Measurements from ENCODE around the gene HPSE2. TPM values are rescaled to one million over a fixed set of nuclear protein-coding genes. Genes with fewer than 3 reads are reported as not detected.

HPSE2 gene
- not detected in 5 replicates for total RNA-seq (2022; extraction: Qiagen RNA extraction)

GRCh38 chr10:99235658-99236626, at the start of gene HPSE2:
Gene HPSE2 (minus strand): TSS chr10:99235852.

GRCh38 chr10:98446661-98447221, 788.9 kb downstream of the HPSE2 start, which contains the start of gene HPS1:
Gene HPS1 (minus strand): TSS chr10:98446935. CDS start chr10:98443240, 3,695 bp downstream.

GRCh38 chr10:98414932-98415730, 820.5 kb downstream of the HPSE2 start, which contains the start of gene PYROXD2:
Gene PYROXD2 (minus strand): TSS chr10:98415182. CDS start chr10:98415135, 47 bp downstream.

Other genes starting within 250 kb of the HPSE2 start
- 20.7 to 28.4 TPM (median 25.0 TPM) in 5 replicates for gene CNNM1, start 93.5 kb upstream of the HPSE2 start, total RNA-seq (2022; extraction: Qiagen RNA extraction)
- gene GOT1, start 194.8 kb upstream of the HPSE2 start, total RNA-seq (2022; extraction: Qiagen RNA extraction): 27.0 to 35.0 TPM (median 33.1 TPM) in 5 replicates